Ishikawa (cell line): ENCODE results near the gene IGF1R.

Source experiments
- CEBPB ChIP-seq: IDR thresholded peaks from 2 replicates; pipeline ENCODE4 v1.6.1; 2012
- CREB1 ChIP-seq: IDR thresholded peaks from 2 replicates; pipeline ENCODE4 v1.6.1; 2012; ENCODE audit warnings: low read depth
- EGR1 ChIP-seq: IDR thresholded peaks from 2 replicates; pipeline ENCODE4 v1.6.1; 2012
- EP300 ChIP-seq: IDR thresholded peaks from 2 replicates; pipeline ENCODE4 v1.6.1; 2012; ENCODE audit warnings: borderline replicate concordance
- FOXM1 ChIP-seq: IDR thresholded peaks from 2 replicates; pipeline ENCODE4 v1.6.1; 2012; ENCODE audit warnings: low read depth, borderline replicate concordance
- NFIC ChIP-seq: IDR thresholded peaks from 2 replicates; pipeline ENCODE4 v1.6.1; 2012
- RAD21 ChIP-seq: IDR thresholded peaks from 2 replicates; pipeline ENCODE4 v1.6.1; 2012; ENCODE audit warnings: low read depth
- TAF1 ChIP-seq: IDR thresholded peaks from 2 replicates; pipeline ENCODE4 v1.6.1; 2012; ENCODE audit warnings: low read depth, mild to moderate bottlenecking
- TCF12 ChIP-seq: IDR thresholded peaks from 2 replicates; pipeline ENCODE4 v1.6.1; 2012; ENCODE audit warnings: low read depth
- TEAD4 ChIP-seq: IDR thresholded peaks from 2 replicates; pipeline ENCODE4 v1.6.1; 2012
- YY1 ChIP-seq: IDR thresholded peaks from 2 replicates; pipeline ENCODE4 v1.6.1; 2012; ENCODE audit warnings: low read depth
- ZBTB7A ChIP-seq: IDR thresholded peaks from 2 replicates; pipeline ENCODE4 v1.6.1; 2012; ENCODE audit warnings: low read depth
- TF ChIP-seq, protein P1 (sequence below): IDR thresholded peaks from 2 replicates; pipeline ENCODE4 v1.6.1; 2012
- TF ChIP-seq, protein P2 (sequence below): IDR thresholded peaks from 2 replicates; pipeline ENCODE4 v1.6.1; 2012
- TF ChIP-seq, protein P3 (sequence below): IDR thresholded peaks from 2 replicates; pipeline ENCODE4 v1.6.1; 2012; ENCODE audit warnings: low read depth, mild to moderate bottlenecking

IGF1R gene

DNA sequence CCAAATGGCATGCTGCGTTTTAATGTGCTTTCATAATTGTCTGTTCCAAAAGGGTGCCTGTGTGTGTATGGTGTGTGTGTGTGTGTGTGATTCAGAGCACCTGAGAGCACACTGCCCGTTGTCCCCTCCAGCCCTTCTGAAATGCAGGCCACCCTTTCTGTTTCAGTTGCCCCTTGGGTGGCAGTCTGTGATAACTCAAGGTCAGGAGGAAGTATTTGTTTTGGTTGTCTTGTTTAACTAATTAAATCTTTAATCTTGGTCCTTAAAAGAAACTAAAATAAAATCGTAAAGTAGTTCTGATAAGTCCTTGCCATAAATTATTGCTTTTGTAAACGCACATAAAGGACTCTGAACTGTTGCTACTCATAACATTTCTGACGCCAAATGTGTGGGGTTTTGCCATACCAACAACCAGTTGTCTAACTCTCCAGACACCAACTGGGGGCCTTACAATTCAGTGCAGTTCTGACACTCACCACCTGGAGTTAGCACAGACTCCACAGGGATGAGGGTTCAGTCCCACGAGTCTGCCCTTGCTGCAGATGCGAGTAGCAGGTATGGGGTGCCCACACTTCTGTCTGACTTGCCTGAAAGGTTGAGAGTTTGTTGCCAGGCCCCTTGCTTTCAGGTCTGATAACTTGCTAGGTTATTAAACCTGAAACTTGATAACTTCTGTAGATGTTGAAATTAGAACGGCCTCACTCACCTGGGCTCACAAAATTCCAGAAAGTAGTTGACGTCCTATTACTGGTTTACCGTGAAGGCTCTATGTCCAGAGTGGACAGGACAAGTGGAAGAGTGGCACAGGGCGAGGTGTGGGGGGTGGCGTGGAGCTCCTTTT, 157.3 kb downstream of the IGF1R start:
- TF ChIP-seq TEAD4 (no peak), FOXM1 (no peak)

DNA sequence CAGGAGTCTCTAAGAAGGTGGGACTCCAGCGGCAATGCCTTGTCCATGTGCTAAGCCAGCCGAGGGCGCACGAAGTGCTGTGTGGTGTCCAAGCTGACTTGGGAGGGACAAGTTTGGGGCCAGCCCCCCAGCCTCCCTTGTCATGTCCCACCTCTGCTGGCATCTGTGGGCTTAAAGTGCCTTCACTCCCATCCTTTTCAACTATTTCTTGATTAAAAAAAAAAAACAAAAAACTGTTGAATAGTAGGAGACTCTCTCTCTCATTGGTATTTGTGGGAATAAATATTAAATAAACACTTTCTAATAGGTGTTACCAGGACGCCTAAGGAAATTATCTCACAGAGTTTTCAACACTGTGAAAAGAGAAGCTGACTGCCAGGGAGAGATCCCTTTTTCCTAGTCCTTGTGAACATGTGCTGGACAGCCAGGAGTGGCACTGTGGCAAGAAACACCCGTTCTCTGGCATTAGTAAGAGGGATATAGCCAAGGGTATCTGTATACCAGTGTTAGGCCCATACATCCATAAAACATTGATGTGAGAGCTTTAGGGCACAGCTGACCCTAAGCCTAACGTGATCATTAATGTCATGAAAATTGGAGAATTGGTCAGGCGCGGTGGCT, 158.0 kb downstream of the IGF1R start:
- TF ChIP-seq RAD21 (no peak), CREB1 (no peak), EGR1 (no peak), TAF1 (no peak), CEBPB (no peak)
- TF ChIP-seq, protein P1, sequence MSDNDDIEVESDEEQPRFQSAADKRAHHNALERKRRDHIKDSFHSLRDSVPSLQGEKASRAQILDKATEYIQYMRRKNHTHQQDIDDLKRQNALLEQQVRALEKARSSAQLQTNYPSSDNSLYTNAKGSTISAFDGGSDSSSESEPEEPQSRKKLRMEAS = no peak

DNA sequence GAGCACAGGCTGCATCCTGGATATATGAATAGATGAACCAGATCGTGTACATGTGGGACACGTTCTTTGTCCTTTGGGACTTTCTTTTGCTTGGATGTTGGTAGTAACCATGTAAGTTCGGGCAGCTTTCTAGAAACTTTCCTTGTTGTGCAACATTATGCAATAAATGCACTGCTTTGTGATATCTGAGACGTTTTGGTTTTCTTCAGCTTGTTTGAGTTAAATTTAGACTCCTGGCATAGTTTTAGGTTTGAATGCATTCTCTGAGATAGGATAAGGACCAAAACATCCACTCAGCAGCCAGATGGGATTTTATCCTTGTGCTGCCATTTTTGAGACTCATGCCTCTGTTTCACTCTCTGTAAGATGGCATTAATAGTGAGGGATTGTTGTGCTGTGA, 158.9 kb downstream of the IGF1R start:
- TF ChIP-seq NFIC (no peak), TAF1 (no peak), TEAD4 (no peak), ZBTB7A (no peak), YY1 (no peak), CREB1 (no peak), CEBPB (peak; percentile 52; the same call in 1 of the 2 replicates)
- TF ChIP-seq, protein P2, sequence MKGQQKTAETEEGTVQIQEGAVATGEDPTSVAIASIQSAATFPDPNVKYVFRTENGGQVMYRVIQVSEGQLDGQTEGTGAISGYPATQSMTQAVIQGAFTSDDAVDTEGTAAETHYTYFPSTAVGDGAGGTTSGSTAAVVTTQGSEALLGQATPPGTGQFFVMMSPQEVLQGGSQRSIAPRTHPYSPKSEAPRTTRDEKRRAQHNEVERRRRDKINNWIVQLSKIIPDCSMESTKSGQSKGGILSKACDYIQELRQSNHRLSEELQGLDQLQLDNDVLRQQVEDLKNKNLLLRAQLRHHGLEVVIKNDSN = no peak
- TF ChIP-seq, protein P1 = no peak

DNA sequence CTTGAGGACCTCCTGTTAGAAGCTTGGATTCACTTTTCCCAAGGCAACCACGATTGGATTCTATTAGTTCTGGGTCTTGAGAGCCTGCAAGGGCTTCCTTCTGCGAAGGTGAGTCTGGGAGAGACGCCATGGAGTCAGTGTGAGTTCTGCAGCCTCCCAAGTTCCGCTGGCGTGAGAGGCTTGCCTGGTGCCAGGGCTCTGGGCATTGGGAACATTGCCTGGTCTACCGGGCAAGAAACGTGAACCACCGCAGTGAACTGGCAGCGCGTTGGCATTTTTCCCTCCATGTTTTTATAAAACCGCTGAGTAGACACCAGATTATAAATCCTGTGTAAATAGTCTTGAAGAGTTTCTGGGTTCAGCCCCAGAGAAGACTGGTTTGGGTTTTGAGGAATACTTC, 160.9 kb downstream of the IGF1R start:
- no peak for TF ChIP-seq ZBTB7A
- TF ChIP-seq TEAD4 = no peak
- TF ChIP-seq, protein P1 = no peak
- TF ChIP-seq FOXM1 = no peak
- TF ChIP-seq, protein P2 = no peak
- no peak for TF ChIP-seq CEBPB
- TF ChIP-seq NFIC = no peak
- no peak for TF ChIP-seq CREB1
- TF ChIP-seq, protein P3, sequence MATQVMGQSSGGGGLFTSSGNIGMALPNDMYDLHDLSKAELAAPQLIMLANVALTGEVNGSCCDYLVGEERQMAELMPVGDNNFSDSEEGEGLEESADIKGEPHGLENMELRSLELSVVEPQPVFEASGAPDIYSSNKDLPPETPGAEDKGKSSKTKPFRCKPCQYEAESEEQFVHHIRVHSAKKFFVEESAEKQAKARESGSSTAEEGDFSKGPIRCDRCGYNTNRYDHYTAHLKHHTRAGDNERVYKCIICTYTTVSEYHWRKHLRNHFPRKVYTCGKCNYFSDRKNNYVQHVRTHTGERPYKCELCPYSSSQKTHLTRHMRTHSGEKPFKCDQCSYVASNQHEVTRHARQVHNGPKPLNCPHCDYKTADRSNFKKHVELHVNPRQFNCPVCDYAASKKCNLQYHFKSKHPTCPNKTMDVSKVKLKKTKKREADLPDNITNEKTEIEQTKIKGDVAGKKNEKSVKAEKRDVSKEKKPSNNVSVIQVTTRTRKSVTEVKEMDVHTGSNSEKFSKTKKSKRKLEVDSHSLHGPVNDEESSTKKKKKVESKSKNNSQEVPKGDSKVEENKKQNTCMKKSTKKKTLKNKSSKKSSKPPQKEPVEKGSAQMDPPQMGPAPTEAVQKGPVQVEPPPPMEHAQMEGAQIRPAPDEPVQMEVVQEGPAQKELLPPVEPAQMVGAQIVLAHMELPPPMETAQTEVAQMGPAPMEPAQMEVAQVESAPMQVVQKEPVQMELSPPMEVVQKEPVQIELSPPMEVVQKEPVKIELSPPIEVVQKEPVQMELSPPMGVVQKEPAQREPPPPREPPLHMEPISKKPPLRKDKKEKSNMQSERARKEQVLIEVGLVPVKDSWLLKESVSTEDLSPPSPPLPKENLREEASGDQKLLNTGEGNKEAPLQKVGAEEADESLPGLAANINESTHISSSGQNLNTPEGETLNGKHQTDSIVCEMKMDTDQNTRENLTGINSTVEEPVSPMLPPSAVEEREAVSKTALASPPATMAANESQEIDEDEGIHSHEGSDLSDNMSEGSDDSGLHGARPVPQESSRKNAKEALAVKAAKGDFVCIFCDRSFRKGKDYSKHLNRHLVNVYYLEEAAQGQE = no peak
- no peak for TF ChIP-seq YY1
- TF ChIP-seq EGR1 = no peak
- no peak for TF ChIP-seq EP300
- TF ChIP-seq TCF12 = no peak
- no peak for TF ChIP-seq RAD21

DNA sequence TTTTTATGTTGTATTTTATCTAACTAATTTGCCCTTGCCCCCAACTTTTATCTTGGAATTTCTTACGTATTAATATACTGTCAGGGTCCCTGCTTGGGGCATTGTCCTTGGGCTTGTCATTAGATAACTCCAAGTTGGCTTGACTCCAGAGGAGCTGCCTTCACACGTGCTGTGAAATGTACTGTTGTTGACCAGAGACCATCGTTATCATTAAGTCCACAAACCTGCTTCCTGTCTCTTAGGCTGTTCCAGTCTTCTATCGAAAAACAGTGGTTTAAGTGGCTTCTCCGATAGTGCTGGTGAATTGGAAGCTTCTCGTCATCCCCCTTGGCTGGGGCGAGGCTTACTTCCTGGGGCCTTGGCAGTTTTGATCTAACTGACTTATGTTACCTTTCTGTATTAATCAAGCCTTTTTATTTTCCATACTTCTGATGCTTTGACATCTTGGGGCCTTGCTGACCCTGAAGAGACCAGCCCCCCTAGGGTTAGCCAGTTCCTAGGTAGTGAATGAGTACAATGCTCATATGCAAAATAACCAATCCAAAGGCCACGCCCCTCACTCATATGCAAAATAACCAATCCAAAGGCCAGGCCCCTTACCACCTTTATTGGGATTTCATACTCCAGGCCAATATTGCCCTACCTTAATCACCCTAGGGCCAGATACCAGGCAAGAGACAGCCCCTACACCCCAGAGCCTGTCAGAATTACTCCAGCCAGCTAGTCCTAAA, 164.5 kb downstream of the IGF1R start:
- TF ChIP-seq, protein P1 = no peak
- TF ChIP-seq, protein P2 = no peak
- TF ChIP-seq EGR1 (no peak), TCF12 (no peak), TAF1 (no peak), NFIC (no peak)

DNA sequence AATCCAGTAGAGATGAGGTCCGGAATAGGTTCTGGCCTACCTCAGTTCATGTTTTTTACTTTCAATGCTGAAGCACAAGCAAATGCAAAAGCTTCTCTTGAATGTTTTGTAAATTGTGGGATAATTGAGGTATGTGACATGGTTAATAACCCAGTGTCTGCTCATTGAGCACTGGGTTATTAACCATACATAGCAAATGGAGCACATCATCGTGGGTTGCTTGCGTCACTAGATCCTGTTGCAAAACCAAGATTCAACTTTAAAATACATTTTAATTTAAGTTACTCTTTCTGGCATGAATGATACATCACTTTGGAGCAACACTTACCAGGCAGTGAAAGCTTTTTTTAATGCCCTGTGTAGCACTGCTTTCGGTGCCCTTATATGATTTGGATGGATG, 165.6 kb downstream of the IGF1R start:
- TF ChIP-seq NFIC (no peak), FOXM1 (no peak), EGR1 (no peak), TCF12 (no peak), YY1 (no peak), EP300 (no peak), TAF1 (no peak), RAD21 (no peak)
- TF ChIP-seq, protein P2 = no peak
- TF ChIP-seq, protein P1 = no peak
- TF ChIP-seq, protein P3 = no peak
